ENCODE measurements around the gene AFAP1L2. TPM values are rescaled to one million over a fixed set of nuclear protein-coding genes. Genes with fewer than 3 reads are reported as not detected.

The AFAP1L2 gene
- total and polyA plus RNA-seq, 7 donors = 2.5 to 26.0 (median 7.9) TPM

DNA sequence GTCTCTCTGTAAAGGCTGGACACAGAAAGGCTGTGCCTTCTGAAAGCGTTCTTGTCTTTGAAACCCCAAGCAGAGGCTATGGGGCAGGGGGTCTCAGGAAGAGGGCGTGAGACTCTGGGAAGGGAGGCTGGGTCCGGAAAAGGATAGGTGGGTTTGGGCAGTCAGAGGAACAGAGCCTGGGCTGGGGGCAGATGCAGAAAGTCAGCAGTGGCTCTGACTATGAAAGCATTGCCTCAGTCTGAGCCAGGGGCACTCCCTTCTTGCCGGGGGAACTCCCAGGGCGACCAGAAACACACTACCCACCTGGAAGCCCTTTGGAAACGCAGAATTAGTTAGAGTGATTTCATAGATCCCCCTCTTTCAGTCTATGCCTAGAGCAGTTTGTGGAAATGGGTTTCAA lies 93.3 kb downstream of the AFAP1L2 start:
- 78 to 93% methylated on average over 6 of the region's 6 CpGs for WGBS, 2 donors
- intact Hi-C loops (cut with DNase I) = no loop called here
- Histone ChIP-seq H3K27me3 (no peaks in the 10 kb centered on the region), H3K9me3 (no peaks in the 10 kb centered on the region), H3K27ac (no peak overlapping the region), H3K4me3 (no peak overlapping the region), H3K4me1 (no peaks in the 10 kb centered on the region), H3K36me3 (no peaks in the 10 kb centered on the region)
- TF ChIP-seq POLR2A (IDR thresholded peaks at IDR 0.05) (no peak), CTCF (IDR thresholded peaks at IDR 0.05) (no peak), EP300 (IDR thresholded peaks at IDR 0.05) (no peak), POLR2AphosphoS5 (IDR thresholded peaks at IDR 0.05) (no peak)
- peak; percentile 48 for DNase-seq

DNA sequence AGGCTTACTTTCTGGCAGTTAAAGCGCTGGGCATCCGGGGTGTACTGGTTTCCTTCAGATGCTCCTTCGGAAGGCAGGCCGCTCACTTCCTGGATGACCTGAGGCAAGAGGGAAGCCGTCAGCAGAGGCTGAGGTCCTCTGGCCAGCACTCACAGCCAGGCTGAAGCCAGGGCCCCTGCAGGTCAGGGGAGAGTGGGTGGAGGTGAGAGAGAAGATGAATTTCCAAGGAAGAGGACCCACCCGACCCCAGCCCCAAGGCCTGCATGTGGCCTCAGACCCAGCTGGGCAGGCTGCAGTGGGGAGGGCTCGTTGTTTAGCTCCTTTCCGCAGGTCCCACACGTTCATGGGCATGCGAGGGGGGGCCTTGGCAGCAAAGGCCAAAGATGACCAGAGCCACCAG lies 94.0 kb downstream of the AFAP1L2 start:
- Histone ChIP-seq H3K27me3 (no peaks in the 10 kb centered on the region), H3K9me3 (no peaks in the 10 kb centered on the region), H3K27ac (no peak overlapping the region), H3K4me3 (no peak overlapping the region), H3K4me1 (no peaks in the 10 kb centered on the region), H3K36me3 (no peaks in the 10 kb centered on the region)
- intact Hi-C loops (cut with DNase I) = no loop called here
- DNase-seq = peak; percentile 60
- 90 to 91% methylated on average over 10 of the region's 10 CpGs for WGBS, 2 donors
- TF ChIP-seq POLR2AphosphoS5 (IDR thresholded peaks at IDR 0.05) = no peak
- TF ChIP-seq EP300 (IDR thresholded peaks at IDR 0.05) = no peak
- no peak for TF ChIP-seq CTCF (IDR thresholded peaks at IDR 0.05)
- no peak for TF ChIP-seq POLR2A (IDR thresholded peaks at IDR 0.05)

- intact Hi-C loops (cut with DNase I) = no loop called here
- WGBS, 2 donors = 81 to 85% methylated on average over 3 of the region's 3 CpGs
These were observed 95.0 kb downstream of the AFAP1L2 start for GRCh38 chr10:114309364-114309651.

DNA sequence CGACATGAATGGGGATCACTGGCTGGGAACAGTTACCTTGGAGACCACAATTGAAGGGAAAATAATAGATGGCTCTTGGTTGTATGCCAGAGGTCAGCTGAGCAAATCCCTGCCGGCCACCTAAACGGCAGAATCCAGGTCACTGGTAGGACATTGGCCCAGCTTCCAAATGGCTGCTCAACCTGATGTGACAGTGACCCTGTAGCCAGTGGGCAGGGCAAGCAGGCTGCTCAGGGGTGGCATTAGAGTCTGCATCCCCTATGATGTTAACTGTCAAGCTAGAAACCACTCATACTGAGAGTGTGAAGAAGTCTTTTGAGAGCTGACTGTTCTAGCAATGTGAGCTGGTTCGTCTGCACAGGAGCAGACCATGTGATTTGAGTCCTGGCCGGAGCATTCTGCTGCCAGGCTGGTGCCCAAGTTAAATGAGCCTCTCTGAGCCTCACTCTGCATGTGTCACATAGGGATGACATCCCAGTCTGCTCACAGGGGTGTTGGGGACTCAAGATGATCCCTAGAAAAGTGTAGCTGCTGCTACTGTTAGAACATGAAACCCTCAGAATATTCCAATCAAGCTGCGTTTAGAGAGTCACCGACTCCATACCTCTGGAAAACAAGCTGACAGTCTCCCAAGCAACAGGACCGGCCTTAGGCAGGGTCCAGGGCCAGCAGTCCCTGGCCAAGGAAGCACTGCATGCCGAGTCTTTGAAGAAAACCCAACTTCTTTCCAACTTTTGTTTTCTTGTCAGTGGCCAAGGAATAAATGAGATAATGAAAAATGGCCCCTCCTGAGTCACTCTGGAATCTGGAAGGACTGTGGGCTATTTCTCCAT lies 95.6 kb downstream of the AFAP1L2 start:
- WGBS, 2 donors = 83 to 85% methylated on average over 9 of the region's 9 CpGs
- no peak for TF ChIP-seq CTCF (IDR thresholded peaks at IDR 0.05)
- no peak for TF ChIP-seq POLR2A (IDR thresholded peaks at IDR 0.05)
- no peak for TF ChIP-seq POLR2AphosphoS5 (IDR thresholded peaks at IDR 0.05)
- TF ChIP-seq EP300 (IDR thresholded peaks at IDR 0.05) = no peak
- intact Hi-C loops (cut with DNase I) = no loop called here
- Histone ChIP-seq H3K27ac (no peak overlapping the region), H3K9me3 (no peaks in the 10 kb centered on the region), H3K36me3 (no peaks in the 10 kb centered on the region), H3K4me1 (peaks cover 0 to 14% (median 11%) of the 10 kb centered on the region in 4 donors), H3K27me3 (no peaks in the 10 kb centered on the region), H3K4me3 (no peak overlapping the region)
- peak; percentile 49 for DNase-seq

More at GRCh38 chr10:114309364-114309651, 95.0 kb downstream of the AFAP1L2 start:
- TF ChIP-seq POLR2AphosphoS5 (IDR thresholded peaks at IDR 0.05) (no peak), EP300 (IDR thresholded peaks at IDR 0.05) (no peak), POLR2A (IDR thresholded peaks at IDR 0.05) (no peak), CTCF (IDR thresholded peaks at IDR 0.05) (no peak)
- Histone ChIP-seq H3K27me3 (no peaks in the 10 kb centered on the region), H3K4me3 (no peak overlapping the region), H3K27ac (no peak overlapping the region), H3K9me3 (no peaks in the 10 kb centered on the region), H3K36me3 (no peaks in the 10 kb centered on the region), H3K4me1 (peaks cover 0 to 8% (median 8%) of the 10 kb centered on the region in 4 donors)
- DNase-seq = no peak
